ENCODE results near the gene MRPL4.

MRPL4 gene

GRCh38 chr19:10251792-10252694 is at the start of gene MRPL4:
TSS of gene MRPL4 (plus strand) at chr19:10252214. CDS start at chr19:10252254, 40 bp downstream.
- peak; percentile 96 for DNase-seq

- DNase-seq: no peak
Observed at GRCh38 chr19:10203686-10204085, 48.3 kb upstream of the MRPL4 start.

GRCh38 chr19:10205636-10206035 is 46.4 kb upstream of the MRPL4 start:
- no peak for DNase-seq

GRCh38 chr19:10206226-10206885 is 45.7 kb upstream of the MRPL4 start:
- DNase-seq: no peak

GRCh38 chr19:10207026-10207425 is 45.0 kb upstream of the MRPL4 start:
- no peak for DNase-seq

- DNase-seq: no peak
Observed at GRCh38 chr19:10209315-10209714, 42.7 kb upstream of the MRPL4 start.

GRCh38 chr19:10211061-10211460 is 41.0 kb upstream of the MRPL4 start:
- no peak for DNase-seq

- no peak for DNase-seq
Observed at GRCh38 chr19:10211691-10212090, 40.3 kb upstream of the MRPL4 start.

- DNase-seq: no peak
Observed at GRCh38 chr19:10214784-10215183, 37.2 kb upstream of the MRPL4 start.

GRCh38 chr19:10217085-10217484 is 34.9 kb upstream of the MRPL4 start:
- no peak for DNase-seq

GRCh38 chr19:10219678-10220077 is 32.3 kb upstream of the MRPL4 start:
- peak; percentile 36 for DNase-seq

- DNase-seq: no peak
Observed at GRCh38 chr19:10220695-10221094, 31.3 kb upstream of the MRPL4 start.

- DNase-seq: no peak
Observed at GRCh38 chr19:10222201-10222890, 29.7 kb upstream of the MRPL4 start.

GRCh38 chr19:10223488-10224213 is 28.4 kb upstream of the MRPL4 start:
- no peak for DNase-seq

- no peak for DNase-seq
Observed at GRCh38 chr19:10224337-10224736, 27.7 kb upstream of the MRPL4 start.

- DNase-seq: no peak
Observed at GRCh38 chr19:10226021-10226375, 26.0 kb upstream of the MRPL4 start.

- DNase-seq: no peak
Observed at GRCh38 chr19:10226376-10227025, 25.5 kb upstream of the MRPL4 start.

GRCh38 chr19:10227026-10227971 is 24.7 kb upstream of the MRPL4 start:
- DNase-seq: peak; percentile 37

- no peak for DNase-seq
Observed at GRCh38 chr19:10228393-10228792, 23.6 kb upstream of the MRPL4 start.

GRCh38 chr19:10228920-10229319 is 23.1 kb upstream of the MRPL4 start:
- DNase-seq: peak; percentile 41

GRCh38 chr19:10230173-10230860 is 21.7 kb upstream of the MRPL4 start:
- peak; percentile 65 for DNase-seq

All from stimulated activated CD8-positive, alpha-beta memory T cell treated with anti-CD3 and anti-CD28 coated beads, Interleukin-4, amount 100 ng/mL, for 48 hours (primary cell).